Karpas-422 (cell line): ENCODE data around the gene GLOD5. TPM values are rescaled to one million over a fixed set of nuclear protein-coding genes. Genes with fewer than 3 reads are reported as not detected.

Experiments used
- DNase-seq: peaks from one replicate; pipeline ENCODE4 v3.0.0-alpha.2; 2015
- H2AFZ ChIP-seq: fragments of 200-600 bp; sonication (generic); 2 replicates; pipeline ENCODE4 v1.6.1; 2014; ENCODE audit warnings: antibody characterized with exemption, low read length, mixed read lengths
- H3K27ac ChIP-seq: fragments of 200-600 bp; sonication (generic); 2 replicates; pipeline ENCODE4 v1.5.1; 2014; ENCODE audit warnings: mild to moderate bottlenecking, low read length, moderate library complexity
- H3K27me3 ChIP-seq: fragments of 200-600 bp; sonication (generic); 2 replicates; pipeline ENCODE4 v1.6.1; 2014; ENCODE audit warnings: low read length, mixed read lengths
- H3K36me3 ChIP-seq: fragments of 200-600 bp; sonication (generic); 2 replicates; pipeline ENCODE4 v1.6.1; 2014; ENCODE audit warnings: low read length, mixed read lengths; ENCODE audit not compliant: insufficient read depth
- H3K4me1 ChIP-seq: fragments of 200-600 bp; sonication (generic); 2 replicates; pipeline ENCODE4 v1.6.1; 2014; ENCODE audit warnings: mild to moderate bottlenecking, low read length, mixed read lengths
- H3K4me2 ChIP-seq: fragments of 200-600 bp; sonication (generic); 2 replicates; pipeline ENCODE4 v1.6.1; 2014; ENCODE audit warnings: low read length, low read depth, mild to moderate bottlenecking; ENCODE audit not compliant: poor library complexity, severe bottlenecking
- H3K4me3 ChIP-seq: fragments of 200-600 bp; sonication (generic); 2 replicates; pipeline ENCODE4 v1.5.1; 2014; ENCODE audit warnings: mild to moderate bottlenecking, antibody characterized with exemption, low read length, mixed read lengths
- H3K79me2 ChIP-seq: fragments of 200-600 bp; sonication (generic); 2 replicates; pipeline ENCODE4 v1.6.1; 2014; ENCODE audit warnings: mild to moderate bottlenecking, low read length, mixed read lengths
- H3K9ac ChIP-seq: fragments of 200-600 bp; sonication (generic); 2 replicates; pipeline ENCODE4 v1.6.0; 2014; ENCODE audit warnings: low read length
- H3K9me2 ChIP-seq: fragments of 200-600 bp; sonication (generic), shearing (Covaris generic); replicated peaks from 2 replicates; pipeline ENCODE4 v1.6.0; 2014; ENCODE audit warnings: mild to moderate bottlenecking, low read length, moderate library complexity; ENCODE audit not compliant: insufficient read depth
- H3K9me3 ChIP-seq: fragments of 300-700, 200-600 bp; sonication (generic); 2 replicates; pipeline ENCODE4 v1.6.1; 2014; ENCODE audit warnings: low read length, mixed read lengths
- H4K20me1 ChIP-seq: fragments of 200-600 bp; sonication (generic); 2 replicates; pipeline ENCODE4 v1.6.1; 2014; ENCODE audit warnings: mild to moderate bottlenecking, antibody characterized with exemption, low read length, low read depth; ENCODE audit not compliant: insufficient read depth
- total RNA-seq: library from RNA; depleted of rRNA; stranded (reverse); fragments of >200 nt; shearing (Covaris generic); gene quantifications from 2 replicates; pipeline ENCODE4 v1.2.3, GENCODE V29; 2014; ENCODE audit warnings: low replicate concordance

The GLOD5 gene
- total RNA-seq, 1 experiment from 2014 or later: not detected

DNA sequence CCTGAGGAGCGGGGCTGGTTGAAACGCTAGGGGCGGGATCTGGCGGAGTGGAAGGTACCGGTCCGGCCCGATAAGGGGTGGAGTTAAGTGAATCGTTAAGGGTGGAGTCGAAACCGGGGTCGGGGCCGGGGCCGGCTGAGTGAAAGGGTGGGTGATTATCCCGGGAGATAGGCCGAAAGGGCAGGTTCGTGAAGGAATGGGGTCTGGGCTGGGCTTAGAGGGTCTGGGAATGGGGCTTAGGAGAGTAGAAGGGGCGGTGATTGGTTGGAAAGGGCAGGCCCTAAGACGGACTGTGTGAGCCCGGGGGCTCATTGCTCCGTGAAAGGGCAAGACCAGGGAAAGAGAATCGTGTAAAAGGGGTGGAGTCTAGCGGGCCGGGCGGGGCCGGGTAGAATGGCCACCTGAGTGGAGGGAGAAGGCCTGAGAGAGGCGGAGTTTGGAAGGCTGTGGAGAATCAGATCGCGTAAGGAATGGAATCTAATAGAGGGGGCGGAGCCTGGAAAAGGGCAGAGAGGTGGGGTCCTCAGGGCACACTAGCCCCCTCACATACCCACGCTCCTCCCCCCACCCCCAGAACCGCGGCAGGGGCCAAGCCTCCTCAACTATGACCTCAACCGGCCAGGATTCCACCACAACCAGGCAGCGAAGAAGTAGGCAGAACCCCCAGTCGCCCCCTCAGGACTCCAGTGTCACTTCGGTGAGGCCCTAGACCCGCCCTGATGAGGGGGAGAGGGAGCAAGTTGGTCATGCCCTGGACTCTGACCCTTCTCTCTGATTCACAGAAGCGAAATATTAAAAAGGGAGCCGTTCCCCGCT, 40.8 kb downstream of the GLOD5 start:
- Histone ChIP-seq H3K4me3 (peak overlapping the region; percentile 74), H2AFZ (no peak overlapping the region), H3K79me2 (0 out of 2 replicates have a peak, but pooled peaks cover 5% of the 10 kb centered on the region), H3K9me2 (no peaks in the 10 kb centered on the region), H3K27ac (peak overlapping the region; percentile 78), H3K9me3 (no peaks in the 10 kb centered on the region), H4K20me1 (no peaks in the 10 kb centered on the region), H3K4me1 (peaks cover 15% of the 10 kb centered on the region), H3K36me3 (0 out of 2 replicates have a peak, but pooled peaks cover 2% of the 10 kb centered on the region), H3K4me2 (peak overlapping the region; percentile 78), H3K9ac (peak overlapping the region; percentile 74), H3K27me3 (no peaks in the 10 kb centered on the region)
- peak; percentile 88 for DNase-seq

DNA sequence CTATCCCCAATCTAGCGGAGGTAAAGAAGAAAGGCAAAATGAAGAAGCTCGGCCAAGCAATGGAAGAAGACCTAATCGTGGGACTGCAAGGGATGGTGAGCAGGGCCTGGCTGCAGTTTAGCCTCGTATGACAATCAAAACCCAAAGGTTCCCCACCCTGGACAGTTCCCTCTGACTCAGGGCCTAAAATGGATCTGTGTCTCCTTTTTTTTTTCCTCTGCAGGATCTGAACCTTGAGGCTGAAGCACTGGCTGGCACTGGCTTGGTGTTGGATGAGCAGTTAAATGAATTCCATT, 41.3 kb downstream of the GLOD5 start:
- no peak overlapping the region for H3K27ac ChIP-seq
- H3K4me3 ChIP-seq: peak overlapping the region; percentile 74
- H2AFZ ChIP-seq: no peak overlapping the region
- H3K9me2 ChIP-seq: no peaks in the 10 kb centered on the region
- H3K27me3 ChIP-seq: no peaks in the 10 kb centered on the region
- H4K20me1 ChIP-seq: no peaks in the 10 kb centered on the region
- DNase-seq: no peak
- no peaks in the 10 kb centered on the region for H3K9me3 ChIP-seq
- H3K79me2 ChIP-seq: 0 out of 2 replicates have a peak, but pooled peaks cover 5% of the 10 kb centered on the region
- peaks cover 15% of the 10 kb centered on the region for H3K4me1 ChIP-seq
- H3K4me2 ChIP-seq: peak overlapping the region; percentile 78
- H3K36me3 ChIP-seq: 0 out of 2 replicates have a peak, but pooled peaks cover 2% of the 10 kb centered on the region
- H3K9ac ChIP-seq: peak overlapping the region; percentile 74

DNA sequence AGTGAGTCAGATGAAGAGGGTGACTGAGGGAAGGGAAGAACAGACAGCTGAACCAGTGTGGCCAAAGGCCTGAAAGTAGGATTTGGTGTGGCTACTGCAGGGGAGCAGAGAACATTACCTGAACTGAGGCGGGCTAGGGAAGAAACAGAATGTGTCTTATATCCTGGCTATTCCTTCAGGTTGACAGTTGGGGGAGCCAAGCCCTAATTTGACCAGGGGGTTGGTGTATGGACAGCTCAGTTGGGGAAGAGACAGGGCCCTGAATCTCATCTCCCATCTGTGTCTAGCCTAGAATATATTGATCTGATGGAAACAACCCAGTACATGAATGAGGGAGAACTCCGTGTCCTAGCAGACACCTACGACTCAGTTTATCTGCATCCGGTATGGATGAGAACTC, 44.5 kb downstream of the GLOD5 start:
- no peak overlapping the region for H3K4me2 ChIP-seq

DNA sequence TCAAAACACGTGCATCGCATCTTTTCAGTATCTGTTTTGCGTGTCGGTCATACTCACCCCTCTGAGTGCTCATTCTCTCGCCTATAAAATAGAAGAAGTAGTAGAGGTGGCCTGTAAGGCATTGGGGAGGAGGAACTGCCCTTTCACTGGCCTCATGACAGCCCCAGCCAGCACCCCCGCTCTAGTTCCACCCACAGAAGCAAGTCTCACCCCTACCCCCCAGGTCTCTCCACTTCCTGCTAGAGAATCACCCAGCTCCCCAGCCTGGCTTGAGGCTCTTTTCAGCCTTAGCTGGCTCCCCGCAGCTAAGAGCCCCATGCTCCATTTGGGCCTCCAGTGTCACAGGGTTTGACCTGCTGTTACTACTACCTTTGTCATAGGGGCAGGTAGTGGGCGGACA, 52.1 kb downstream of the GLOD5 start:
- Histone ChIP-seq H3K9me3 (no peaks in the 10 kb centered on the region), H4K20me1 (no peaks in the 10 kb centered on the region), H3K27me3 (no peaks in the 10 kb centered on the region), H3K4me3 (no peak overlapping the region), H3K79me2 (no peaks in the 10 kb centered on the region), H3K9me2 (no peaks in the 10 kb centered on the region), H3K4me2 (no peak overlapping the region), H3K9ac (no peak overlapping the region), H3K36me3 (no peaks in the 10 kb centered on the region), H3K27ac (no peak overlapping the region), H2AFZ (no peak overlapping the region), H3K4me1 (no peaks in the 10 kb centered on the region)
- no peak for DNase-seq

More for the DNA sequence above, 44.5 kb downstream of the GLOD5 start:
- H3K4me3 ChIP-seq: no peak overlapping the region
- H3K79me2 ChIP-seq: 0 out of 2 replicates have a peak, but pooled peaks cover 5% of the 10 kb centered on the region
- DNase-seq: no peak
- no peaks in the 10 kb centered on the region for H3K9me3 ChIP-seq
- no peaks in the 10 kb centered on the region for H3K9me2 ChIP-seq
- H3K27me3 ChIP-seq: no peaks in the 10 kb centered on the region
- no peak overlapping the region for H3K27ac ChIP-seq
- peaks cover 9% of the 10 kb centered on the region for H3K4me1 ChIP-seq
- no peak overlapping the region for H3K9ac ChIP-seq
- 0 out of 2 replicates have a peak, but pooled peaks cover 2% of the 10 kb centered on the region for H3K36me3 ChIP-seq
- no peak overlapping the region for H2AFZ ChIP-seq
- H4K20me1 ChIP-seq: no peaks in the 10 kb centered on the region

DNA sequence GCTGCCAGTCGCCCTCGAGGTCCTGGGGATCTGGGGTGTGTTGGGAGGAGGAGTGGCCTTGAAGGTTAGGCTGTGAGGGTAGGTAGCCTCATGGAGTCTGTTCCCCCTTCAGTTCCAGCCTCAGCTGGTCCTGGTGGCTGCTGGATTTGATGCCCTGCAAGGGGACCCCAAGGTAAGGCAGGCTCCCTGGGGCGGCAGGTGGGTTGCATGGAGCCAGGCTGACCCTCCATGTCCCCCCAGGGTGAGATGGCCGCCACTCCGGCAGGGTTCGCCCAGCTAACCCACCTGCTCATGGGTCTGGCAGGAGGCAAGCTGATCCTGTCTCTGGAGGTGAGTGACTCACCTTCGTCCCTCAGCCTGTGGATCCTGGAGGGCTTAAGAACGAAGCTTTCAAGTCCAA, 53.2 kb downstream of the GLOD5 start:
- Histone ChIP-seq H3K9me3 (no peaks in the 10 kb centered on the region), H3K9me2 (no peaks in the 10 kb centered on the region), H3K4me3 (no peak overlapping the region), H2AFZ (no peak overlapping the region), H3K4me1 (no peaks in the 10 kb centered on the region), H3K79me2 (no peaks in the 10 kb centered on the region), H3K27me3 (no peaks in the 10 kb centered on the region), H3K4me2 (no peak overlapping the region), H4K20me1 (no peaks in the 10 kb centered on the region), H3K9ac (no peak overlapping the region), H3K36me3 (no peaks in the 10 kb centered on the region), H3K27ac (no peak overlapping the region)
- DNase-seq: no peak

DNA sequence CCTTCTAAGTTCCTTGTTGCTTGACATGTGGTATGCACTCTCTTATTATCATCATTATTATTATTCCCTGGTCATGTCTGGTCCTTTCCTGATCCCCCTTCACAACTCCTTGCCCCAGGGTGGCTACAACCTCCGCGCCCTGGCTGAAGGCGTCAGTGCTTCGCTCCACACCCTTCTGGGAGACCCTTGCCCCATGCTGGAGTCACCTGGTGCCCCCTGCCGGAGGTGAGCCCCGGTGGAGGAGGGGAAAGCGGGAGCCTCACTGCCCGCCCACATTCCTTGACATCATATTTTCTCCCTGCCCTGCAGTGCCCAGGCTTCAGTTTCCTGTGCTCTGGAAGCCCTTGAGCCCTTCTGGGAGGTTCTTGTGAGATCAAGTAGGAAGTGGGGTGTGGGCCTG, 53.7 kb downstream of the GLOD5 start:
- H3K36me3 ChIP-seq: no peaks in the 10 kb centered on the region
- no peak overlapping the region for H3K4me2 ChIP-seq
- H3K9me3 ChIP-seq: no peaks in the 10 kb centered on the region
- H3K79me2 ChIP-seq: no peaks in the 10 kb centered on the region
- H4K20me1 ChIP-seq: no peaks in the 10 kb centered on the region
- H2AFZ ChIP-seq: no peak overlapping the region
- H3K9me2 ChIP-seq: no peaks in the 10 kb centered on the region
- no peak for DNase-seq
- no peak overlapping the region for H3K9ac ChIP-seq
- no peak overlapping the region for H3K27ac ChIP-seq
- H3K4me1 ChIP-seq: no peaks in the 10 kb centered on the region
- no peak overlapping the region for H3K4me3 ChIP-seq
- no peaks in the 10 kb centered on the region for H3K27me3 ChIP-seq

DNA sequence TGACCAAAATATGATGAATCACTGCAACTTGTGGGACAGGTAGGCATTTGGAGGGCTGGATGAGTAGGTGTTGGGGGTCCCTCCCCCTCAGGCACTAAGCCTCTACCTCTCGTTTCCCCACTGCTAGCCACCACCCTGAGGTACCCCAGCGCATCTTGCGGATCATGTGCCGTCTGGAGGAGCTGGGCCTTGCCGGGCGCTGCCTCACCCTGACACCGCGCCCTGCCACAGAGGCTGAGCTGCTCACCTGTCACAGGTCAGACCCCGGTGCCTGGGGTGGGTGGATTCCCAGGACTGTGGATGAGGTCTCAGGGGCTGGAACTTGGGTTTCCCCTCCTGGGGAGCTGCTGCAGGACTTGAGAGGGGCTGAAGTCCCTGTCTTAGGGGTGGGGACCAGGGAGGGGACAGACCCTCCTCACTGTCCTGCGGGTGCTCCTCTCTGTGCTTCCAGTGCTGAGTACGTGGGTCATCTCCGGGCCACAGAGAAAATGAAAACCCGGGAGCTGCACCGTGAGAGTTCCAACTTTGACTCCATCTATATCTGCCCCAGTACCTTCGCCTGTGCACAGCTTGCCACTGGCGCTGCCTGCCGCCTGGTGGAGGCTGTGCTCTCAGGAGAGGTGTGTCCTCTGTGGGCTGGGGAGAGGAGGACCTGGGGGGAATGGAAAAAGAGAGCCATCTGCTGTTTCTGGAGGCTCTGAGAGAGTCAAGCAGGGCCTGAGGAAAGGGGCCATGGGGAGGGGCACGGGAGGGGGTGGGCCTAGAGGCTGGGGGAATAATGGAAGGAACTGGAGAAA, 54.7 kb downstream of the GLOD5 start:
- H3K9ac ChIP-seq: no peak overlapping the region
- H3K79me2 ChIP-seq: no peaks in the 10 kb centered on the region
- no peak overlapping the region for H3K4me2 ChIP-seq
- H3K27ac ChIP-seq: no peak overlapping the region
- no peaks in the 10 kb centered on the region for H4K20me1 ChIP-seq
- no peak overlapping the region for H2AFZ ChIP-seq
- DNase-seq: no peak
- no peaks in the 10 kb centered on the region for H3K36me3 ChIP-seq
- H3K27me3 ChIP-seq: no peaks in the 10 kb centered on the region
- no peaks in the 10 kb centered on the region for H3K9me3 ChIP-seq
- no peak overlapping the region for H3K4me3 ChIP-seq
- H3K9me2 ChIP-seq: no peaks in the 10 kb centered on the region
- no peaks in the 10 kb centered on the region for H3K4me1 ChIP-seq

DNA sequence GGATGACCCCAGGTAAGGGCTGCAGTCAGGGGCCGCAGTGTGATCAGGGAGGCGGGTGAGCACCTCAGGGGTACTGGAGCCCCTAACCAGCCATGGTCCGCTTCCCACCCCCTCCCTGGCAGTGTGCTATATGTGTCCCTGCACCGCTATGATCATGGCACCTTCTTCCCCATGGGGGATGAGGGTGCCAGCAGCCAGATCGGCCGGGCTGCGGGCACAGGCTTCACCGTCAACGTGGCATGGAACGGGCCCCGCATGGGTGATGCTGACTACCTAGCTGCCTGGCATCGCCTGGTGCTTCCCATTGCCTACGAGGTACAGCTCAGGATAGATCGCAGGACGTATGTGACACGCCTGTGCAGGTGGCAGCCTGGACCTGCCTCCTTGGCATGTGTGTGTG, 56.6 kb downstream of the GLOD5 start:
- H3K4me2 ChIP-seq: no peak overlapping the region
- H3K27me3 ChIP-seq: no peaks in the 10 kb centered on the region
- H3K9me2 ChIP-seq: no peaks in the 10 kb centered on the region
- no peaks in the 10 kb centered on the region for H3K9me3 ChIP-seq
- H2AFZ ChIP-seq: no peak overlapping the region
- no peaks in the 10 kb centered on the region for H4K20me1 ChIP-seq
- no peaks in the 10 kb centered on the region for H3K4me1 ChIP-seq
- no peaks in the 10 kb centered on the region for H3K36me3 ChIP-seq
- H3K79me2 ChIP-seq: no peaks in the 10 kb centered on the region
- no peak overlapping the region for H3K4me3 ChIP-seq
- H3K9ac ChIP-seq: no peak overlapping the region
- DNase-seq: no peak
- H3K27ac ChIP-seq: no peak overlapping the region
